Stomach (tissue), 9 donors: Measurements from ENCODE around the gene SPAG7. TPM values are rescaled to one million over a fixed set of nuclear protein-coding genes. Genes with fewer than 3 reads are reported as not detected.

Experiments used
- DNase-seq, 2 donors: peaks; one replicate each; pipeline versions ENCODE4 v3.0.0 to v3.0.0-alpha.2; 2013 to 2019
- H3K27ac ChIP-seq, 5 donors: fragments of 200-600 bp in 4 of 5; sonication (generic) in 4 of 5; one replicate each; pipeline ENCODE4 v1.5.1; 2013 to 2019; ENCODE audit warnings: mild to moderate bottlenecking in 1 of 5, moderate library complexity in 1 of 5
- H3K27me3 ChIP-seq, 3 donors: fragments of 200-600 bp; sonication (generic); one replicate each; pipeline ENCODE4 v1.5.1; 2017 to 2019; ENCODE audit warnings: mixed run types in 1 of 3
- H3K36me3 ChIP-seq, 4 donors: fragments of 200-600 bp; sonication (generic); 1 replicate in 3 of 4; 2 replicates in 1 of 4; pipeline ENCODE4 v1.5.1; 2016 to 2019
- H3K4me1 ChIP-seq, 4 donors: fragments of 200-600 bp; sonication (generic); one replicate each; pipeline ENCODE4 v1.5.1; 2016 to 2019
- H3K4me3 ChIP-seq, 4 donors: fragments of 200-600 bp; sonication (generic) in 3 of 4; one replicate each; pipeline ENCODE4 v1.5.1; 2016 to 2019; ENCODE audit warnings: mild to moderate bottlenecking in 1 of 4
- H3K9me3 ChIP-seq, 4 donors: fragments of 200-600 bp; sonication (generic); one replicate each; pipeline ENCODE4 v1.5.1; 2016 to 2019
- EP300 ChIP-seq: sonication (generic); formaldehyde crosslinking; IDR thresholded peaks from one replicate; pipeline ENCODE4 v1.6.1; 2017; ENCODE audit warnings: antibody characterized with exemption
- POLR2A ChIP-seq, 4 donors: fragments of 450-650 bp; IDR thresholded peaks; one replicate each; pipeline ENCODE4 v1.6.1; 2016; ENCODE audit warnings: antibody characterized with exemption in 4 of 4, control low read depth in 2 of 4, mild to moderate bottlenecking in 1 of 4, moderate library complexity in 1 of 4
- POLR2AphosphoS5 ChIP-seq, 3 donors: sonication (generic); formaldehyde crosslinking; IDR thresholded peaks; one replicate each; pipeline ENCODE4 v1.6.1; 2016; ENCODE audit warnings: antibody characterized with exemption in 3 of 3
- WGBS, 5 donors: extraction: QIAGEN DNeasy Blood & Tissue Kit in 3 of 5; methylation state at CpG; one replicate each; pipeline versions ENCODE4 v1.1.5 to v1.1.7; 2013 to 2018; 5-methylcytosine and 5-hydroxymethylcytosine counted together
- intact Hi-C: fragments of 100-400 bp; cut with DNase I; formaldehyde crosslinking; loops from one replicate; pipeline ENCODE4 v1.15.1; 2023; ENCODE audit warnings: low total_unique reads
- polyA plus RNA-seq, 3 donors: library from polyadenylated mRNA; stranded (reverse); fragments of 200-250 nt; gene quantifications; one replicate each; pipeline ENCODE4 v1.2.3, GENCODE V29; 2013
- total RNA-seq, 5 donors: library from RNA; depleted of rRNA; stranded (reverse); fragments of >200 nt; gene quantifications; one replicate each; pipeline versions ENCODE4 v1.1.0 to v1.2.3, GENCODE V29; 2014 to 2016
- TF ChIP-seq, protein P1 (sequence below), 7 experiments: fragments of 450-650 bp in 4 of 7; fragments of 200-600 bp in 3 of 7; sonication (generic) in 3 of 7; IDR thresholded peaks; one replicate each; pipeline ENCODE4 v1.5.1; 2016 to 2019; ENCODE audit warnings: antibody characterized with exemption in 7 of 7, control low read depth in 2 of 7, mild to moderate bottlenecking in 1 of 7
- donor health status: healthy with polysubstance abuse.
- donor health status: Bipolar disorder and iron deficiency.
- donor health status: healthy.

SPAG7 gene
- total and polyA plus RNA-seq, 8 donors, result 17.5 to 133 (median 67.0) TPM

GRCh38 chr17:4987767-4988567 lies 20.4 kb upstream of the SPAG7 start:
- TF ChIP-seq, protein P1, sequence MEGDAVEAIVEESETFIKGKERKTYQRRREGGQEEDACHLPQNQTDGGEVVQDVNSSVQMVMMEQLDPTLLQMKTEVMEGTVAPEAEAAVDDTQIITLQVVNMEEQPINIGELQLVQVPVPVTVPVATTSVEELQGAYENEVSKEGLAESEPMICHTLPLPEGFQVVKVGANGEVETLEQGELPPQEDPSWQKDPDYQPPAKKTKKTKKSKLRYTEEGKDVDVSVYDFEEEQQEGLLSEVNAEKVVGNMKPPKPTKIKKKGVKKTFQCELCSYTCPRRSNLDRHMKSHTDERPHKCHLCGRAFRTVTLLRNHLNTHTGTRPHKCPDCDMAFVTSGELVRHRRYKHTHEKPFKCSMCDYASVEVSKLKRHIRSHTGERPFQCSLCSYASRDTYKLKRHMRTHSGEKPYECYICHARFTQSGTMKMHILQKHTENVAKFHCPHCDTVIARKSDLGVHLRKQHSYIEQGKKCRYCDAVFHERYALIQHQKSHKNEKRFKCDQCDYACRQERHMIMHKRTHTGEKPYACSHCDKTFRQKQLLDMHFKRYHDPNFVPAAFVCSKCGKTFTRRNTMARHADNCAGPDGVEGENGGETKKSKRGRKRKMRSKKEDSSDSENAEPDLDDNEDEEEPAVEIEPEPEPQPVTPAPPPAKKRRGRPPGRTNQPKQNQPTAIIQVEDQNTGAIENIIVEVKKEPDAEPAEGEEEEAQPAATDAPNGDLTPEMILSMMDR (IDR thresholded peaks at IDR 0.05), result no peak
- TF ChIP-seq POLR2AphosphoS5 (IDR thresholded peaks at IDR 0.05) (no peak), POLR2A (IDR thresholded peaks at IDR 0.05) (no peak), EP300 (no peak)
- WGBS, 5 donors, result 2 to 4% (median 3%) methylated on average over 17 to 30 of the region's 30 CpGs
- Histone ChIP-seq H3K9me3 (no peaks in the 10 kb centered on the region), H3K36me3 (peaks cover under 1 to 29% (median 24%) of the 10 kb centered on the region in 4 donors), H3K4me1 (peaks cover 21 to 37% (median 33%) of the 10 kb centered on the region in 4 donors), H3K27me3 (no peaks in the 10 kb centered on the region), H3K27ac (peak overlapping the region; percentile 96 to 98 (median 98)), H3K4me3 (peak overlapping the region; percentile 82 to 99 (median 96))
- intact Hi-C loops, result no loop called here
- peak in 1 of 2 donors; percentile 56 for DNase-seq

DNA sequence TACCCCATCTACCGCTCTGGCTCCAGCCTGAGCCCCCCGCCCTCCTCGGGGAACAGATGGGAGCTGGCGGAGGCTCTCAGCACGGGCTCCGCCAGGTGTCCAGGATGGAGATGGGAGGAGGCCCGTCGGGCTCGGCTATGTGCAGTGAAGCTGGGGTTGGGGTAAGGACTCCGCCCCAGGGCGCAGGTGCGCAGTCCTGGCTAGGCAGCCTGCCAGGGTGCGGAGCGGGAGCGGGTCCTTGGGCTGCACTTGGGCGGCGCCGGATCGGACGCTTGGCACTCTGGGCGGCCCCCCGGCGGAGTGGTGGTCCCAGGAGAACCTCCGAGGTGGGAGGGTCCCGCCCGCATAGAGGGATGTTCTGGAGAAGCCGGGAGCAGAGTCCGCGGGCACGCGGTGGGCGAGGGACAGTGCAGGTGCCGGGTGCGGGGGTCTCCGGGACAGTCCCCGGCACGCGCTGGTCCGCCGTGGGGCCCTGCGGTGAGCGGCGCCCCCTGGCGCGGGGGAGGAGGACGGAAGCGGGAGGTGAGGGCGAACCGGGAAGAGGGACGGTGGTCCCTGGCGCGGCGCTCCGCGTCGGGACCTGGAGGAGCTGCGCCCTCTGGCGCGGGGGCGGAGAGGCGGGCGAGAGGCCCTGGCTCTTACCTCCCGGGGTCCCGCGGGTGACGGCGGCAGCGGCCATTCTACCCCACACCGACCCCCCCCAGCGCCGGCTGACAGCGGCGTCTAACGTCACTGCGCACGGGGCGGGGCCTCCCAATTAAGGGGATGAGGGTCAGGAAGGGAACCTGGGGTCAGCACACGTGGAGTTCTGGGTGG lies 19.5 kb upstream of the SPAG7 start, which contains the start of gene CAMTA2:
CAMTA2 (minus strand) TSS at position 725 of the 816 bp plus-strand sequence. CDS start 1,453 bp downstream, outside the sequence.
- Histone ChIP-seq H3K27me3 (no peaks in the 10 kb centered on the region), H3K9me3 (no peaks in the 10 kb centered on the region), H3K36me3 (peaks cover 7 to 37% (median 32%) of the 10 kb centered on the region in 4 donors), H3K4me3 (peak within 1 kb of the TSS; percentile 82 to 99 (median 96)), H3K27ac (peak within 1 kb of the TSS; percentile 96 to 98 (median 98)), H3K4me1 (peaks cover 21 to 37% (median 36%) of the 10 kb centered on the region in 4 donors)
- DNase-seq, result peak; percentile 91 to 94
- 0 to 1% (median 1%) methylated on average over 36 to 78 of the region's 78 CpGs for WGBS, 5 donors
- intact Hi-C loops, result no loop called here
- peak in 2 of 4 donors; percentile 49 to 71 for TF ChIP-seq POLR2A (IDR thresholded peaks at IDR 0.05)
- TF ChIP-seq POLR2AphosphoS5 (IDR thresholded peaks at IDR 0.05), result peak; percentile 9 to 91 (median 72)
- TF ChIP-seq EP300, result no peak
- TF ChIP-seq, protein P1 (IDR thresholded peaks at IDR 0.05), result peak in 5 of 7 experiments; percentile 47 to 85 (median 67)

GRCh38 chr17:4986403-4986802 lies 18.8 kb upstream of the SPAG7 start:
- Histone ChIP-seq H3K27ac (peak overlapping the region; percentile 96 to 98 (median 98)), H3K27me3 (no peaks in the 10 kb centered on the region), H3K9me3 (no peaks in the 10 kb centered on the region), H3K36me3 (peaks cover 13 to 45% (median 40%) of the 10 kb centered on the region in 4 donors), H3K4me3 (peak overlapping the region; percentile 82 to 99 (median 96)), H3K4me1 (peaks cover 21 to 39% (median 36%) of the 10 kb centered on the region in 4 donors)
- intact Hi-C loops, result no loop called here
- peak in 1 of 2 donors; percentile 43 for DNase-seq
- TF ChIP-seq POLR2A (IDR thresholded peaks at IDR 0.05) (no peak), POLR2AphosphoS5 (IDR thresholded peaks at IDR 0.05) (no peak), EP300 (no peak)
- TF ChIP-seq, protein P1 (IDR thresholded peaks at IDR 0.05), result no peak
- WGBS, 5 donors, result 22 to 33% (median 28%) methylated on average over 5 of the region's 5 CpGs

GRCh38 chr17:4982305-4982704 lies 14.7 kb upstream of the SPAG7 start:
- WGBS, 5 donors, result 65 to 80% (median 66%) methylated on average over 5 of the region's 5 CpGs
- Histone ChIP-seq H3K27ac (no peak overlapping the region), H3K4me3 (no peak overlapping the region), H3K27me3 (no peaks in the 10 kb centered on the region), H3K4me1 (peaks cover 12 to 52% (median 24%) of the 10 kb centered on the region in 4 donors), H3K36me3 (peaks cover 40 to 84% (median 81%) of the 10 kb centered on the region in 4 donors), H3K9me3 (no peaks in the 10 kb centered on the region)
- DNase-seq, result no peak
- TF ChIP-seq, protein P1 (IDR thresholded peaks at IDR 0.05), result no peak
- TF ChIP-seq POLR2A (IDR thresholded peaks at IDR 0.05), result no peak
- no peak for TF ChIP-seq POLR2AphosphoS5 (IDR thresholded peaks at IDR 0.05)
- no peak for TF ChIP-seq EP300
- intact Hi-C loops, result no loop called here
